NT2/D1 (cell line): ENCODE measurements around the gene PDXDC1.
A peak's percentile ranks its signal among the peaks of the same experiment; 100 is the strongest.
"Not testable (repeated sequence)": the region's sequence is repeated elsewhere in the genome, so short reads cannot be mapped to it uniquely, and the experiment has no call there.

ENCODE experiments used
- DNase-seq: peaks from one replicate; pipeline ENCODE4 v3.0.0-alpha.2; 2011; ENCODE audit warnings: low read depth, low spot score
- H3K27me3 ChIP-seq: 2 replicates; pipeline ENCODE4 v1.6.0; 2011; ENCODE audit warnings: mild to moderate bottlenecking; ENCODE audit not compliant: insufficient read length, insufficient read depth
- H3K36me3 ChIP-seq: 2 replicates; pipeline ENCODE4 v1.6.1; 2011; ENCODE audit warnings: mild to moderate bottlenecking, low read length, mixed read lengths; ENCODE audit not compliant: insufficient read depth, insufficient read length
- H3K4me1 ChIP-seq: 2 replicates; pipeline ENCODE4 v1.5.1; 2011; ENCODE audit not compliant: insufficient read depth, insufficient read length
- H3K4me3 ChIP-seq: 2 replicates; pipeline ENCODE4 v1.5.1; 2011; ENCODE audit warnings: low read depth; ENCODE audit not compliant: insufficient read length
- H3K9ac ChIP-seq: 2 replicates; pipeline ENCODE4 v1.6.0; 2011; ENCODE audit warnings: low read depth; ENCODE audit not compliant: insufficient read length
- H3K9me3 ChIP-seq: 2 replicates; pipeline ENCODE4 v1.5.1; 2011; ENCODE audit warnings: mild to moderate bottlenecking, low read length; ENCODE audit not compliant: insufficient read depth
- SUZ12 ChIP-seq: IDR thresholded peaks from 2 replicates; pipeline ENCODE4 v1.6.1; 2011; ENCODE audit not compliant: insufficient read length, insufficient read depth; ENCODE audit errors: extremely low read depth
- YY1 ChIP-seq: IDR thresholded peaks from 2 replicates; pipeline ENCODE4 v1.6.1; 2011; ENCODE audit not compliant: insufficient read length, insufficient read depth
- ZNF274 ChIP-seq: IDR thresholded peaks from 2 replicates; pipeline ENCODE4 v1.6.1; 2011; ENCODE audit warnings: mild to moderate bottlenecking, low read depth, low read length

The PDXDC1 gene

GRCh38 chr16:15055141-15056053 lies 80.6 kb downstream of the PDXDC1 start:
- peak; percentile 32 for DNase-seq
- peak overlapping the region; percentile 89 for H3K9ac ChIP-seq
- H3K36me3 ChIP-seq, result peaks cover 20% of the 10 kb centered on the region
- TF ChIP-seq SUZ12, result no peak
- TF ChIP-seq ZNF274, result no peak
- TF ChIP-seq YY1, result no peak
- no peaks in the 10 kb centered on the region for H3K9me3 ChIP-seq
- no peaks in the 10 kb centered on the region for H3K27me3 ChIP-seq
- peak overlapping the region; percentile 93 for H3K4me3 ChIP-seq
- H3K4me1 ChIP-seq, result no peaks in the 10 kb centered on the region

GRCh38 chr16:15057681-15058417 lies 83.0 kb downstream of the PDXDC1 start:
- H3K4me3 ChIP-seq, result no peak overlapping the region
- H3K9ac ChIP-seq, result peak overlapping the region; percentile 2
- peaks cover 40% of the 10 kb centered on the region for H3K36me3 ChIP-seq
- no peaks in the 10 kb centered on the region for H3K4me1 ChIP-seq
- TF ChIP-seq YY1, result no peak
- TF ChIP-seq ZNF274, result no peak
- TF ChIP-seq SUZ12, result no peak
- H3K27me3 ChIP-seq, result no peaks in the 10 kb centered on the region
- DNase-seq, result no peak
- no peaks in the 10 kb centered on the region for H3K9me3 ChIP-seq

GRCh38 chr16:15059324-15059723 lies 84.5 kb downstream of the PDXDC1 start:
- no peaks in the 10 kb centered on the region for H3K4me1 ChIP-seq
- TF ChIP-seq ZNF274, result no peak
- TF ChIP-seq SUZ12, result no peak
- no peak for TF ChIP-seq YY1
- DNase-seq, result no peak
- H3K9ac ChIP-seq, result no peak overlapping the region
- no peaks in the 10 kb centered on the region for H3K27me3 ChIP-seq
- H3K9me3 ChIP-seq, result no peaks in the 10 kb centered on the region
- no peak overlapping the region for H3K4me3 ChIP-seq
- peaks cover 50% of the 10 kb centered on the region for H3K36me3 ChIP-seq

GRCh38 chr16:15062085-15062810 lies 87.4 kb downstream of the PDXDC1 start:
- H3K4me3 ChIP-seq, H3K4me1 ChIP-seq, DNase-seq, H3K9me3 ChIP-seq, H3K27me3 ChIP-seq, H3K9ac ChIP-seq: not testable (repeated sequence)
- peaks cover 61% of the 10 kb centered on the region for H3K36me3 ChIP-seq

- H3K9ac ChIP-seq, DNase-seq, H3K27me3 ChIP-seq, H3K9me3 ChIP-seq, H3K4me3 ChIP-seq, H3K4me1 ChIP-seq: not testable (repeated sequence)
- H3K36me3 ChIP-seq, result peaks cover 59% of the 10 kb centered on the region
Measured at GRCh38 chr16:15065961-15066360, 91.1 kb downstream of the PDXDC1 start.

- not testable (repeated sequence) for H3K4me3 ChIP-seq, DNase-seq, H3K4me1 ChIP-seq, H3K27me3 ChIP-seq, H3K9ac ChIP-seq, H3K9me3 ChIP-seq
- H3K36me3 ChIP-seq, result peaks cover 56% of the 10 kb centered on the region
Measured at GRCh38 chr16:15066690-15067089, 91.9 kb downstream of the PDXDC1 start.

GRCh38 chr16:15071013-15071412 lies 96.2 kb downstream of the PDXDC1 start:
- not testable (repeated sequence) for H3K4me3 ChIP-seq, H3K4me1 ChIP-seq, H3K9ac ChIP-seq, DNase-seq, H3K9me3 ChIP-seq, H3K27me3 ChIP-seq
- H3K36me3 ChIP-seq, result peaks cover 67% of the 10 kb centered on the region

- H3K4me3 ChIP-seq, DNase-seq, H3K9me3 ChIP-seq, H3K9ac ChIP-seq, H3K27me3 ChIP-seq, H3K4me1 ChIP-seq: not testable (repeated sequence)
- H3K36me3 ChIP-seq, result peaks cover 71% of the 10 kb centered on the region
Measured at GRCh38 chr16:15071916-15072769, 97.3 kb downstream of the PDXDC1 start.
